Fibroblast of mammary gland (primary cell): ENCODE measurements around the gene ACTA2.

Source experiments
- DNase-seq: peaks from one replicate; pipeline ENCODE4 v3.0.0-alpha.2; 2010; ENCODE audit warnings: low read depth
- H3K4me3 ChIP-seq: 2 replicates; pipeline ENCODE4 v1.5.1; 2011; ENCODE audit warnings: low read depth, mild to moderate bottlenecking, low read length, moderate library complexity; ENCODE audit not compliant: control insufficient read depth
- TF ChIP-seq, protein P1 (sequence below): conservative IDR thresholded peaks from 2 replicates; pipeline ENCODE4 v1.5.1; 2011; ENCODE audit warnings: low read depth, low read length, inconsistent platforms; ENCODE audit not compliant: control insufficient read depth, insufficient read depth

Gene ACTA2

GRCh38 chr10:88913127-88913526, 39.4 kb downstream of the ACTA2 start:
- TF ChIP-seq, protein P1, sequence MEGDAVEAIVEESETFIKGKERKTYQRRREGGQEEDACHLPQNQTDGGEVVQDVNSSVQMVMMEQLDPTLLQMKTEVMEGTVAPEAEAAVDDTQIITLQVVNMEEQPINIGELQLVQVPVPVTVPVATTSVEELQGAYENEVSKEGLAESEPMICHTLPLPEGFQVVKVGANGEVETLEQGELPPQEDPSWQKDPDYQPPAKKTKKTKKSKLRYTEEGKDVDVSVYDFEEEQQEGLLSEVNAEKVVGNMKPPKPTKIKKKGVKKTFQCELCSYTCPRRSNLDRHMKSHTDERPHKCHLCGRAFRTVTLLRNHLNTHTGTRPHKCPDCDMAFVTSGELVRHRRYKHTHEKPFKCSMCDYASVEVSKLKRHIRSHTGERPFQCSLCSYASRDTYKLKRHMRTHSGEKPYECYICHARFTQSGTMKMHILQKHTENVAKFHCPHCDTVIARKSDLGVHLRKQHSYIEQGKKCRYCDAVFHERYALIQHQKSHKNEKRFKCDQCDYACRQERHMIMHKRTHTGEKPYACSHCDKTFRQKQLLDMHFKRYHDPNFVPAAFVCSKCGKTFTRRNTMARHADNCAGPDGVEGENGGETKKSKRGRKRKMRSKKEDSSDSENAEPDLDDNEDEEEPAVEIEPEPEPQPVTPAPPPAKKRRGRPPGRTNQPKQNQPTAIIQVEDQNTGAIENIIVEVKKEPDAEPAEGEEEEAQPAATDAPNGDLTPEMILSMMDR = no peak
- DNase-seq = peak; percentile 79
- no peak overlapping the region for H3K4me3 ChIP-seq

- no peak overlapping the region for H3K4me3 ChIP-seq
- no peak for DNase-seq
- TF ChIP-seq, protein P1 = no peak
Measured at GRCh38 chr10:88911851-88912250, 40.7 kb downstream of the ACTA2 start.

GRCh38 chr10:88911116-88911515, 41.5 kb downstream of the ACTA2 start:
- no peak for DNase-seq
- no peak overlapping the region for H3K4me3 ChIP-seq
- TF ChIP-seq, protein P1 = no peak

DNA sequence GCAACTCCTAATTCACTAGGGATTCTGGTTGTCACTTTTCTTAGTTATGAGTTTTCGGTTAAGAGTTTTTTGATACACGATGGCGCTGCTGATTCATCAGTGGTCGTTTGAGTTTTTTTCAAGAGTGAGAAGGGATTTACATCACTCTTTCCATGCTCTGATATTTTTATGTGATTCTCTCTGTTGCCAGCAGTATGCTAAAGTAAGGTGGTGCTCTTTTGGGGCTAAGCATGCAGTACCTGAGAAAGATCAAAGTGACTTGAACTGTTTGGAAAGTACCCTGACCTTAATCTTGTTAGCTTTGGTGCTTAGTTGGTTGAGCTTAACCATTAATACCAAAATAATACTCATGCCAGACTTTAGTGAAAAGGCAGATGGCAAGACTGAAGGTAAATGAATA, 44.4 kb downstream of the ACTA2 start:
- TF ChIP-seq, protein P1 = no peak
- no peak overlapping the region for H3K4me3 ChIP-seq
- no peak for DNase-seq

- H3K4me3 ChIP-seq = no peak overlapping the region
- TF ChIP-seq, protein P1 = no peak
- DNase-seq = no peak
Measured at GRCh38 chr10:88906921-88907320, 45.7 kb downstream of the ACTA2 start.

DNA sequence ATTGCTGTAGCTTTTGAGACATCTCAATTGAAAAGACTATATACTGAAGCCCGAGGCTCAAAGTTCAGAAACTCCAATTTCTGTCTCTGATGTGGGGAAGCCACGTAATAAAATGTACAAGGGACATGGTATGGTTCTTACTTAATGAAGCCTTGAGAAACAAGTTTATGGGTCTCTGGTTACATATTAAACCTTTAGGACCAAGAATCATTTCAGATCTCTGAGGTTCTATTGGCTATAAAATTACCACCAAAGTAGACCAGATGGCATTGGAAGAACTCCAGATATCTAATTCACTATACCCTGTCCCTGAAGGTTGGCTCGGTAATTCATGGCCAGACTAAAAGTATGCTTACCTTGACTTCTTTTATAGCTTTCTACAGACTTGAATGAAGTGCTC, 48.9 kb downstream of the ACTA2 start:
- DNase-seq = no peak
- H3K4me3 ChIP-seq = no peak overlapping the region
- TF ChIP-seq, protein P1 = no peak
